OCI-LY7 (cell line): ENCODE data around the gene GFRA3.

Experiments used
- EZH2phosphoT487 ChIP-seq: fragments of 200-600 bp; sonication (generic); IDR thresholded peaks from 2 replicates; pipeline ENCODE4 v1.6.1; 2018; ENCODE audit warnings: low read depth, borderline replicate concordance, mild to moderate bottlenecking, mixed run types, antibody characterized with exemption, low read length, moderate library complexity, mixed read lengths
- TF ChIP-seq, protein P1 (sequence below): fragments of 200-600 bp; sonication (generic); conservative IDR thresholded peaks from 2 replicates; pipeline ENCODE4 v1.5.1; 2014; ENCODE audit warnings: mild to moderate bottlenecking, antibody characterized with exemption, low read length, moderate library complexity, mixed read lengths

DNA sequence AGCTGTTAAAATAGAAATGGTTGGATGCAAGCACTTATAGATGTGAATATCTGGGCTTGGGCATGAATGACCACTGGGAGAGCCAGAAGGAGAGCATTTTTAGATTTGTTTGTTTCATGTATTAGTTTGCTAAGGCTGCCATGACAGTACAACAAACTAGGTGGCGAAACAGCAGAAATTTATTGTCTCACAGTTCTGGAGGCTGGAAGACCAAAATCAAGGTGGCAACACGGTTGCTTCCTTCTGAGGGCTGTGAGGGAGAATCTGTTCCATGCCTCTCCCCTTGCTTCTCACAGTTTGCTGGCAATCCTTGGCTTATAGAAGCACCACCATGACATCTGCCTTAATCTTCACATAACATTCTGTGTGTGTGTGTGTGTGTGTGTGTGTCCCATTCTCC lies 41.1 kb downstream of the GFRA3 start:
- TF ChIP-seq, protein P1, sequence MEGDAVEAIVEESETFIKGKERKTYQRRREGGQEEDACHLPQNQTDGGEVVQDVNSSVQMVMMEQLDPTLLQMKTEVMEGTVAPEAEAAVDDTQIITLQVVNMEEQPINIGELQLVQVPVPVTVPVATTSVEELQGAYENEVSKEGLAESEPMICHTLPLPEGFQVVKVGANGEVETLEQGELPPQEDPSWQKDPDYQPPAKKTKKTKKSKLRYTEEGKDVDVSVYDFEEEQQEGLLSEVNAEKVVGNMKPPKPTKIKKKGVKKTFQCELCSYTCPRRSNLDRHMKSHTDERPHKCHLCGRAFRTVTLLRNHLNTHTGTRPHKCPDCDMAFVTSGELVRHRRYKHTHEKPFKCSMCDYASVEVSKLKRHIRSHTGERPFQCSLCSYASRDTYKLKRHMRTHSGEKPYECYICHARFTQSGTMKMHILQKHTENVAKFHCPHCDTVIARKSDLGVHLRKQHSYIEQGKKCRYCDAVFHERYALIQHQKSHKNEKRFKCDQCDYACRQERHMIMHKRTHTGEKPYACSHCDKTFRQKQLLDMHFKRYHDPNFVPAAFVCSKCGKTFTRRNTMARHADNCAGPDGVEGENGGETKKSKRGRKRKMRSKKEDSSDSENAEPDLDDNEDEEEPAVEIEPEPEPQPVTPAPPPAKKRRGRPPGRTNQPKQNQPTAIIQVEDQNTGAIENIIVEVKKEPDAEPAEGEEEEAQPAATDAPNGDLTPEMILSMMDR: no peak
- TF ChIP-seq EZH2phosphoT487: no peak
